Heart left ventricle (tissue), 13 donors: ENCODE data around the gene MPP4.

ENCODE experiments used
- POLR2A ChIP-seq, 2 donors: fragments of 450-650 bp; IDR thresholded peaks; one replicate each; pipeline ENCODE4 v1.6.1; 2017; ENCODE audit warnings: antibody characterized with exemption in 2 of 2, mild to moderate bottlenecking in 2 of 2, moderate library complexity in 2 of 2
- TF ChIP-seq, protein P1 (sequence below), 12 donors: fragments of 200-600 bp; sonication (generic) in 4 of 12; IDR thresholded peaks; one replicate each; pipeline versions ENCODE4 v1.5.0 to v1.8.0; 2018 to 2022; ENCODE audit warnings: antibody characterized with exemption in 12 of 12, mild to moderate bottlenecking in 5 of 12
- donor health status: ischemic (EF 13 %, LVEDD 7.1; RV severe dilation, severe dysfunction).
- donor health status: DM: no; HTN: yes; CAD: no.
- donor health status: DM: no; HTN: no; CAD: no.
- donor health status: ischemic (EF 25% LVEDD 6.9; RV normal size, moderate dysfunction).
- donor health status: ischemic (EF 25% LVEDD 5.7; RV mildly dilated, moderate dysfunction).
- donor health status: ischemic (EF 35%, LVEDD 5.7; RV mildly dilated, moderate dysfunction).
- donor health status: nonischemic (EF 11% LVEDD 7.7; RV severe dilation, severe dysfunction).
- donor health status: DM: yes; HTN: yes; CAD: no.
- donor health status: PGD.
- donor health status: ischemic (EF 29% LVEDD 5.4; RV normal size, mild dysfunction).
- donor health status: nonischemic (EF 23%, LVEDD 6.1; RV moderate dilation, normal function).

DNA sequence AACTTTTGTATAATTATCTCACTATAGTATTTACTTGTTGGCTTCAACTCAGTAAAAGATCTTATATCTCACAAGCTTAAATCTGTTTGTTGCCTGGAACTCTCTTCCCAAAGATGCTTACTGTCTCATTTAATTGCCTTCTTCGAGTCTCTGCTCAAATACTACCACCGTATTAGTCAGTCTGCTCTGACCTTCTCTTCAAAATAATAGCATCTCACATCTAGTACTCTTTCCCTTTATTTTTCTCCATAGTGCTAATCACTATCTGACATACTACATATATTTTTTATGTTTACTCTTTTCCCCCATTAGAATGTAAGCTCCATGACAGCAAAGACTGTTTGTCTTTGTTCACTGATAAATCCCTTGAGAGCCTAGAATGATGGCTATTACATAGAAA, 10.6 kb upstream of the MPP4 start:
- TF ChIP-seq, protein P1, sequence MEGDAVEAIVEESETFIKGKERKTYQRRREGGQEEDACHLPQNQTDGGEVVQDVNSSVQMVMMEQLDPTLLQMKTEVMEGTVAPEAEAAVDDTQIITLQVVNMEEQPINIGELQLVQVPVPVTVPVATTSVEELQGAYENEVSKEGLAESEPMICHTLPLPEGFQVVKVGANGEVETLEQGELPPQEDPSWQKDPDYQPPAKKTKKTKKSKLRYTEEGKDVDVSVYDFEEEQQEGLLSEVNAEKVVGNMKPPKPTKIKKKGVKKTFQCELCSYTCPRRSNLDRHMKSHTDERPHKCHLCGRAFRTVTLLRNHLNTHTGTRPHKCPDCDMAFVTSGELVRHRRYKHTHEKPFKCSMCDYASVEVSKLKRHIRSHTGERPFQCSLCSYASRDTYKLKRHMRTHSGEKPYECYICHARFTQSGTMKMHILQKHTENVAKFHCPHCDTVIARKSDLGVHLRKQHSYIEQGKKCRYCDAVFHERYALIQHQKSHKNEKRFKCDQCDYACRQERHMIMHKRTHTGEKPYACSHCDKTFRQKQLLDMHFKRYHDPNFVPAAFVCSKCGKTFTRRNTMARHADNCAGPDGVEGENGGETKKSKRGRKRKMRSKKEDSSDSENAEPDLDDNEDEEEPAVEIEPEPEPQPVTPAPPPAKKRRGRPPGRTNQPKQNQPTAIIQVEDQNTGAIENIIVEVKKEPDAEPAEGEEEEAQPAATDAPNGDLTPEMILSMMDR (IDR thresholded peaks at IDR 0.05) = no peak
- no peak for TF ChIP-seq POLR2A (IDR thresholded peaks at IDR 0.05)
